HG03135 (cell line): ENCODE data around the gene FAM76B.
A peak's percentile ranks its signal among the peaks of the same experiment; 100 is the strongest.
"Not testable (repeated sequence)": the region's sequence is repeated elsewhere in the genome, so short reads cannot be mapped to it uniquely, and the experiment has no call there.

ENCODE experiments used
- ATAC-seq: cut with Tn5 transposase; IDR thresholded peaks from one replicate; pipeline ENCODE4 v1.9.1; 2021; ENCODE audit warnings: mild to moderate bottlenecking, moderate library complexity; ENCODE audit not compliant: unreplicated experiment

FAM76B gene

GRCh38 chr11:95789506-95790122 lies at the start of gene FAM76B:
Gene FAM76B, minus strand, starts transcription at chr11:95789782. Its CDS starts 304 bp downstream, at chr11:95789478.
- peak; percentile 70 for ATAC-seq

- ATAC-seq = peak; percentile 86
Observed at GRCh38 chr11:95835768-95836488, 46.3 kb upstream of the FAM76B start.

GRCh38 chr11:95835351-95835750 lies 45.8 kb upstream of the FAM76B start:
- ATAC-seq = no peak

- ATAC-seq = no peak
Observed at GRCh38 chr11:95833378-95833777, 43.8 kb upstream of the FAM76B start.

GRCh38 chr11:95832763-95833162 lies 43.2 kb upstream of the FAM76B start:
- no peak for ATAC-seq

GRCh38 chr11:95831198-95831883 lies 41.8 kb upstream of the FAM76B start:
- no peak for ATAC-seq

GRCh38 chr11:95829580-95830259 lies 40.1 kb upstream of the FAM76B start:
- ATAC-seq = no peak

- no peak for ATAC-seq
Observed at GRCh38 chr11:95827696-95828095, 38.1 kb upstream of the FAM76B start.

- ATAC-seq = no peak
Observed at GRCh38 chr11:95821640-95822039, 32.1 kb upstream of the FAM76B start.

GRCh38 chr11:95816037-95816436 lies 26.5 kb upstream of the FAM76B start:
- ATAC-seq = no peak

- not testable (repeated sequence) for ATAC-seq
Observed at GRCh38 chr11:95811052-95811451, 21.5 kb upstream of the FAM76B start.

- ATAC-seq = not testable (repeated sequence)
Observed at GRCh38 chr11:95806464-95806863, 16.9 kb upstream of the FAM76B start.

- no peak for ATAC-seq
Observed at GRCh38 chr11:95805869-95806268, 16.3 kb upstream of the FAM76B start.

GRCh38 chr11:95803973-95804372 lies 14.4 kb upstream of the FAM76B start:
- ATAC-seq = no peak

GRCh38 chr11:95802806-95803205 lies 13.2 kb upstream of the FAM76B start:
- ATAC-seq = no peak

- no peak for ATAC-seq
Observed at GRCh38 chr11:95800438-95800837, 10.9 kb upstream of the FAM76B start.

- no peak for ATAC-seq
Observed at GRCh38 chr11:95799546-95799945, 10.0 kb upstream of the FAM76B start.

- no peak for ATAC-seq
Observed at GRCh38 chr11:95796501-95796900, 6.9 kb upstream of the FAM76B start.

GRCh38 chr11:95795627-95796295 lies 6.2 kb upstream of the FAM76B start:
- no peak for ATAC-seq

GRCh38 chr11:95794086-95794485 lies 4.5 kb upstream of the FAM76B start:
- ATAC-seq = no peak

GRCh38 chr11:95793116-95793515 lies 3.5 kb upstream of the FAM76B start:
- ATAC-seq = no peak
